Gastrocnemius medialis (tissue), 4 donors: ENCODE data around the gene DNM1L. TPM values are rescaled to one million over a fixed set of nuclear protein-coding genes. Genes with fewer than 3 reads are reported as not detected.

Experiments used
- ATAC-seq, 2 donors: fragments of 150-250 bp; one replicate each; pipeline ENCODE4 v1.9.1; 2016
- DNase-seq, 2 donors: peaks; one replicate each; pipeline ENCODE4 v3.0.0-alpha.2; 2019
- H3K27ac ChIP-seq, 4 donors: fragments of 200-600 bp; sonication (generic); 1 replicate in 1 of 4; 2 replicates in 3 of 4; pipeline ENCODE4 v1.5.1; 2016 to 2018; ENCODE audit warnings: mild to moderate bottlenecking in 2 of 4, moderate library complexity in 1 of 4
- H3K27me3 ChIP-seq, 3 donors: fragments of 200-600 bp; sonication (generic) in 2 of 3; 1 replicate in 1 of 3; 2 replicates in 2 of 3; pipeline versions ENCODE4 v1.5.1 to v1.6.0; 2016 to 2019; ENCODE audit warnings: mild to moderate bottlenecking in 1 of 3, moderate library complexity in 1 of 3
- H3K36me3 ChIP-seq, 2 donors: fragments of 200-600 bp; sonication (generic) in 1 of 2; one replicate each; pipeline ENCODE4 v1.5.1; 2017 to 2018
- H3K4me1 ChIP-seq, 2 donors: fragments of 200-600 bp; sonication (generic) in 1 of 2; one replicate each; pipeline ENCODE4 v1.5.1; 2016 to 2017; ENCODE audit warnings: mild to moderate bottlenecking in 2 of 2
- H3K4me3 ChIP-seq, 4 donors: fragments of 200-600 bp; sonication (generic) in 3 of 4; 1 replicate in 1 of 4; 2 replicates in 3 of 4; pipeline ENCODE4 v1.5.1; 2016 to 2019; ENCODE audit warnings: mild to moderate bottlenecking in 2 of 4
- H3K9me3 ChIP-seq, 3 donors: fragments of 200-600 bp; sonication (generic) in 2 of 3; 1 replicate in 1 of 3; 2 replicates in 2 of 3; pipeline ENCODE4 v1.5.1; 2016 to 2019
- POLR2A ChIP-seq, 2 donors: fragments of 450-650 bp; IDR thresholded peaks; one replicate each; pipeline ENCODE4 v1.6.1; 2017; ENCODE audit warnings: antibody characterized with exemption in 2 of 2, mild to moderate bottlenecking in 2 of 2, moderate library complexity in 2 of 2
- in situ Hi-C, 4 donors: fragments of 200-750 bp; cut with MboI; loops; one replicate each; pipeline versions ENCODE4 v1.15.0 to v1.8.0; 2017; ENCODE audit warnings: low sequenced_read_pairs in 4 of 4
- intact Hi-C: fragments of 100-400 bp; cut with DNase I; formaldehyde crosslinking; loops from one replicate; pipeline ENCODE4 v1.15.1; 2023; ENCODE audit warnings: low total_unique reads
- total RNA-seq, 4 donors: library from RNA; depleted of rRNA; stranded (reverse); fragments of >200 nt; gene quantifications; one replicate each; pipeline versions ENCODE4 v1.1.0 to v1.2.3, GENCODE V29; 2016
- TF ChIP-seq, protein P1 (sequence below), 5 experiments: fragments of 450-650 bp in 3 of 5; fragments of 200-600 bp in 2 of 5; sonication (generic) in 2 of 5; IDR thresholded peaks in 4 of 5; conservative IDR thresholded peaks in 1 of 5; 1 replicate in 4 of 5; 2 replicates in 1 of 5; pipeline ENCODE4 v1.5.1; 2016 to 2019; ENCODE audit warnings: antibody characterized with exemption in 5 of 5, mild to moderate bottlenecking in 3 of 5, moderate library complexity in 3 of 5

The DNM1L gene
- total RNA-seq, 4 donors from 2014 or later = 39.3 to 68.3 (median 43.8) TPM

DNA sequence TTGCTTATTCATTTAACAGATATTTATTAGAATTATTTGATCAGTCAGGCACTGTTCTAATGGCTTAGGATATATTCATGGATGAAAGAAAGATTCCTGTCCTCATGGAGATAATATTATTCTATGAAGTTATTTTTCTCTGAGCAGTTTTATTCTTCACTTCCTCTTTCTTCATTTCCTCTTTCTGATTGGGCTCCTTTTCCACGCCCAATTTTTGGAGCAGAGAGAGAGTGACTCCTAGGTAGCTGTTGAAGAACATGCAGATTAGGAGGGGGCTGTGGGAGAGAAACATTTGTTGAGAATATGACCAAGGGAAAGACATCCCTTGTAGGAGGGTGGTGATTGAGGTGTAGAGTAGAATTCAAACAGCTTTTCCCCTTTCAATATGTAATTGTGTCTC, 82.6 kb downstream of the DNM1L start:
- Histone ChIP-seq H3K4me3 (no peak overlapping the region), H3K9me3 (no peaks in the 10 kb centered on the region), H3K36me3 (no peaks in the 10 kb centered on the region), H3K4me1 (no peaks in the 10 kb centered on the region), H3K27me3 (peaks cover 0 to 2% (median 0%) of the 10 kb centered on the region in 3 donors), H3K27ac (no peak overlapping the region)
- ATAC-seq (no peak), DNase-seq (no peak)
- intact Hi-C loops (no loop called here), in situ Hi-C loops (loop anchor here in 2 of 4 donors (10.0 to 25.0 kb wide), 2 partner anchors 1243 to 1451 kb away; no protein-coding TSS in a partner anchor)
- TF ChIP-seq, protein P1, sequence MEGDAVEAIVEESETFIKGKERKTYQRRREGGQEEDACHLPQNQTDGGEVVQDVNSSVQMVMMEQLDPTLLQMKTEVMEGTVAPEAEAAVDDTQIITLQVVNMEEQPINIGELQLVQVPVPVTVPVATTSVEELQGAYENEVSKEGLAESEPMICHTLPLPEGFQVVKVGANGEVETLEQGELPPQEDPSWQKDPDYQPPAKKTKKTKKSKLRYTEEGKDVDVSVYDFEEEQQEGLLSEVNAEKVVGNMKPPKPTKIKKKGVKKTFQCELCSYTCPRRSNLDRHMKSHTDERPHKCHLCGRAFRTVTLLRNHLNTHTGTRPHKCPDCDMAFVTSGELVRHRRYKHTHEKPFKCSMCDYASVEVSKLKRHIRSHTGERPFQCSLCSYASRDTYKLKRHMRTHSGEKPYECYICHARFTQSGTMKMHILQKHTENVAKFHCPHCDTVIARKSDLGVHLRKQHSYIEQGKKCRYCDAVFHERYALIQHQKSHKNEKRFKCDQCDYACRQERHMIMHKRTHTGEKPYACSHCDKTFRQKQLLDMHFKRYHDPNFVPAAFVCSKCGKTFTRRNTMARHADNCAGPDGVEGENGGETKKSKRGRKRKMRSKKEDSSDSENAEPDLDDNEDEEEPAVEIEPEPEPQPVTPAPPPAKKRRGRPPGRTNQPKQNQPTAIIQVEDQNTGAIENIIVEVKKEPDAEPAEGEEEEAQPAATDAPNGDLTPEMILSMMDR (IDR thresholded peaks at IDR 0.05 in 4 of 5, conservative IDR thresholded peaks at IDR 0.05 in 1 of 5) = no peak
- TF ChIP-seq POLR2A (IDR thresholded peaks at IDR 0.05) = no peak

DNA sequence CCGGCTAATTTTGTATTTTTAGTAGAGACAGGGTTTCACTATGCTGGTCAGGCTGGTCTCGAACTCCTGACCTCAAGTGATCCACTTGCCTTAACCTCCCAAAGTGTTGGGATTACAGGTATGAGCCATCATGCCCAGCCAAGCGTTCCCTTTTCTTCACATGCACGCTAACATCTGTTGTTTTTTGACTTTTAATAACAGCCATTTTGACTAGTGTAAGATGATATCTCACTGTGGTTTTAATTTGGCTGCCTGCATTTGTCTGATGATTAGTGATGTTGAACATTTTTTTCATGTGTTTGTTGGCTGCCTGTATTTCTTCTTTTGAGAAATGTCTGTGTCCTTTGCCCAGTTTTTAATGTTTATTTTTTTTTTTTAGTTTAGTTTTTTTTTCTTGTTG, 86.8 kb downstream of the DNM1L start:
- Histone ChIP-seq H3K4me1 (no peaks in the 10 kb centered on the region), H3K4me3 (no peak overlapping the region), H3K36me3 (no peaks in the 10 kb centered on the region), H3K27ac (no peak overlapping the region), H3K9me3 (no peaks in the 10 kb centered on the region), H3K27me3 (peaks cover 0 to 2% (median 0%) of the 10 kb centered on the region in 3 donors)
- intact Hi-C loops (no loop called here), in situ Hi-C loops (loop anchor here in 2 of 4 donors (10.0 to 25.0 kb wide), 2 partner anchors 1239 to 1446 kb away; no protein-coding TSS in a partner anchor)
- no peak for ATAC-seq
- no peak for TF ChIP-seq POLR2A (IDR thresholded peaks at IDR 0.05)
- TF ChIP-seq, protein P1 (IDR thresholded peaks at IDR 0.05 in 4 of 5, conservative IDR thresholded peaks at IDR 0.05 in 1 of 5) = no peak
- no peak for DNase-seq

DNA sequence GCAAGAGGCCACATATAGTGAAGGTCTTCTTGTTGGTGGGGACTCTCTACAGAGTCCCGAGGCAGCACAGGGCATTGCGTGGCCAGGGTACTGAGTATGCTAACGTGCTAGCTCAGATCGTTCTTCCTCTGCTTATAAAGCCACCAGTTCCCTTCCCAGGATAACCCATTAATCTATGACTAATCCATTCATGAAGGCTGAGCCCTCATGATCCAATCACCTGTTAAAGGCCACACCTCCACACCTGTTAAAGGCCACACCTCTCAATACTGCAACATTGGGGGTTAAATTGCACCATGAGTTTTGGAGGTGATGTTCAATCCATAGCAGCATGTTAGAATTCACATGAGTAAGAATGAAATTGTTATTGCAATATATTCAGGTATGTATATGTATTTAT, 89.4 kb downstream of the DNM1L start:
- Histone ChIP-seq H3K27ac (no peak overlapping the region), H3K4me3 (no peak overlapping the region), H3K27me3 (no peaks in the 10 kb centered on the region), H3K9me3 (no peaks in the 10 kb centered on the region), H3K4me1 (no peaks in the 10 kb centered on the region), H3K36me3 (no peaks in the 10 kb centered on the region)
- TF ChIP-seq, protein P1 (IDR thresholded peaks at IDR 0.05 in 4 of 5, conservative IDR thresholded peaks at IDR 0.05 in 1 of 5) = no peak
- TF ChIP-seq POLR2A (IDR thresholded peaks at IDR 0.05) = no peak
- ATAC-seq (no peak), DNase-seq (no peak)
- intact Hi-C loops = no loop called here
- in situ Hi-C loops = loop anchor here in 2 of 4 donors (10.0 to 25.0 kb wide), 2 partner anchors 1236 to 1444 kb away; no protein-coding TSS in a partner anchor

DNA sequence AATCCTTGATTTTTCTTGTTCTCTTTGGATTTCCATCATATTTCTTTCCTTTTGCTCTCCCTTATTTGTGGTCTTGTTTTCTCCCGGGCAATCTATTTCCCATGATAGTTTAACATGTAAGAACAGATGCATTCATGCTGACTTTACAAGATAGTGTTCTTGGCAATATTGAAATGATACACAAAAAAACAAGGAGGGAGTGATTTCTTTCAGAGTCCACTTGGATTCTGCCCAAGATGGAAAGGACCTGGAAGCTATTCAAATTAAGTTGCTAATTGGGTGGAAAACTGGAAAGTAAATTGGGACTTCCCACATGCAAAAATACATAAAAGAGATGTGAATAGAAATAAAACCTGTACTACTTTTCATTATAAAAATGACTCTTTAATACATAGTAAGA, 91.0 kb downstream of the DNM1L start:
- Histone ChIP-seq H3K4me1 (no peaks in the 10 kb centered on the region), H3K27me3 (no peaks in the 10 kb centered on the region), H3K36me3 (no peaks in the 10 kb centered on the region), H3K9me3 (no peaks in the 10 kb centered on the region), H3K27ac (no peak overlapping the region), H3K4me3 (no peak overlapping the region)
- in situ Hi-C loops (loop anchor here in 2 of 4 donors (25.0 kb wide), 1 partner anchor 1442 kb away; no protein-coding TSS in a partner anchor), intact Hi-C loops (no loop called here)
- no peak for TF ChIP-seq POLR2A (IDR thresholded peaks at IDR 0.05)
- TF ChIP-seq, protein P1 (IDR thresholded peaks at IDR 0.05 in 4 of 5, conservative IDR thresholded peaks at IDR 0.05 in 1 of 5) = no peak
- DNase-seq = no peak
- ATAC-seq = no peak

DNA sequence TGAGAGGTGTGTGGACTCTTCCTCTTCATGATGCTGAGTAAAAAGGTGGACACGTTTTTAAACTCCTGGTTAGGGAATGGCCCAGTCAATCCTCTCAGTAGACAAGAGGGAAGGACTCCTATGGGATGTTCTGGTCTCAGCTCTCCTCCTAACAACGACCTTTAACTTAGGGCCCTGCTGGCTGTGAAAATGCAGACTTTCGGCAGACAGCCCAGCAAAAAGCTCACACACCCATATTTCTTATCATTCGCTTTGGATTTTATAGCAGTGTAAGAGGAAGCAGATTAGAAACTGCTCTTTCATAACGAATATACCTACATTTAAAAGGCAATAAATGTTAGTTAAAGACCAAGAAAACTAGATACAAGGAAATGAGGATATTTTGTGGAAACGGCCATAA, 94.6 kb downstream of the DNM1L start:
- H3K36me3 ChIP-seq = no peaks in the 10 kb centered on the region

More for the DNA sequence above, 94.6 kb downstream of the DNM1L start:
- no peak overlapping the region for H3K27ac ChIP-seq
- DNase-seq (no peak), ATAC-seq (no peak)
- intact Hi-C loops (no loop called here), in situ Hi-C loops (loop anchor here in 2 of 4 donors (25.0 kb wide), 1 partner anchor 1439 kb away; no protein-coding TSS in a partner anchor)
- TF ChIP-seq, protein P1 (IDR thresholded peaks at IDR 0.05 in 4 of 5, conservative IDR thresholded peaks at IDR 0.05 in 1 of 5) = no peak
- no peak for TF ChIP-seq POLR2A (IDR thresholded peaks at IDR 0.05)
- H3K27me3 ChIP-seq = no peaks in the 10 kb centered on the region
- H3K4me3 ChIP-seq = no peak overlapping the region
- H3K4me1 ChIP-seq = no peaks in the 10 kb centered on the region
- H3K9me3 ChIP-seq = no peaks in the 10 kb centered on the region
